ENCODE data around the gene NECTIN2. TPM values are rescaled to one million over a fixed set of nuclear protein-coding genes. Genes with fewer than 3 reads are reported as not detected.

The NECTIN2 gene
- polyA plus RNA-seq, 2 of the 4 experiments (the other 2 are of a cell fraction): 69.4 to 89.6 TPM

Other genes starting within 250 kb of the NECTIN2 start
- 0.14 and 0.29 TPM in 2 replicates for gene IGSF23, start 232.7 kb upstream of the NECTIN2 start, polyA plus RNA-seq (2011; rRNA removed)
- gene IGSF23, start 232.7 kb upstream of the NECTIN2 start, polyA plus RNA-seq (2017; fragmentation: RNase III; extraction: RNeasy Plus Mini Kit Qiagen cat#74134 plus additional on column Dnase treatment): 0.35 to 0.45 TPM (median 0.42 TPM) in 3 replicates
- 108 and 110 TPM in 2 replicates for gene PVR, start 202.4 kb upstream of the NECTIN2 start, polyA plus RNA-seq (2011; rRNA removed)
- 86.2 to 98.1 TPM (median 90.3 TPM) in 3 replicates for gene PVR, start 202.4 kb upstream of the NECTIN2 start, polyA plus RNA-seq (2017; fragmentation: RNase III; extraction: RNeasy Plus Mini Kit Qiagen cat#74134 plus additional on column Dnase treatment)
- 8.2 and 13.7 TPM in 2 replicates for gene CEACAM19, start 174.8 kb upstream of the NECTIN2 start, polyA plus RNA-seq (2011; rRNA removed)
- 7.2 to 10.3 TPM (median 9.7 TPM) in 3 replicates for gene CEACAM19, start 174.8 kb upstream of the NECTIN2 start, polyA plus RNA-seq (2017; fragmentation: RNase III; extraction: RNeasy Plus Mini Kit Qiagen cat#74134 plus additional on column Dnase treatment)
- not detected in 2 replicates for gene CEACAM16, start 147.1 kb upstream of the NECTIN2 start, polyA plus RNA-seq (2011; rRNA removed)
- 0.08 to 0.11 TPM in 2 of 3 replicates, not detected in the other for gene CEACAM16, start 147.1 kb upstream of the NECTIN2 start, polyA plus RNA-seq (2017; fragmentation: RNase III; extraction: RNeasy Plus Mini Kit Qiagen cat#74134 plus additional on column Dnase treatment)
- 22.6 and 25.3 TPM in 2 replicates for gene BCL3, start 97.6 kb upstream of the NECTIN2 start, polyA plus RNA-seq (2011; rRNA removed)
- gene BCL3, start 97.6 kb upstream of the NECTIN2 start, polyA plus RNA-seq (2017; fragmentation: RNase III; extraction: RNeasy Plus Mini Kit Qiagen cat#74134 plus additional on column Dnase treatment): 49.6 to 80.7 TPM (median 72.1 TPM) in 3 replicates
- not detected in 2 replicates for gene CBLC, start 68.4 kb upstream of the NECTIN2 start, polyA plus RNA-seq (2011; rRNA removed)
- not detected in 3 replicates for gene CBLC, start 68.4 kb upstream of the NECTIN2 start, polyA plus RNA-seq (2017; fragmentation: RNase III; extraction: RNeasy Plus Mini Kit Qiagen cat#74134 plus additional on column Dnase treatment)
- gene BCAM, start 37.2 kb upstream of the NECTIN2 start, polyA plus RNA-seq (2011; rRNA removed): 15.2 and 18.4 TPM in 2 replicates
- 77.5 to 102 TPM (median 88.1 TPM) in 3 replicates for gene BCAM, start 37.2 kb upstream of the NECTIN2 start, polyA plus RNA-seq (2017; fragmentation: RNase III; extraction: RNeasy Plus Mini Kit Qiagen cat#74134 plus additional on column Dnase treatment)
- 83.6 and 92.7 TPM in 2 replicates for gene TOMM40, start 45.0 kb downstream of the NECTIN2 start, polyA plus RNA-seq (2011; rRNA removed)
- gene TOMM40, start 45.0 kb downstream of the NECTIN2 start, polyA plus RNA-seq (2017; fragmentation: RNase III; extraction: RNeasy Plus Mini Kit Qiagen cat#74134 plus additional on column Dnase treatment): 172 to 201 TPM (median 180 TPM) in 3 replicates
- gene APOE, start 59.5 kb downstream of the NECTIN2 start, polyA plus RNA-seq (2011; rRNA removed): 9.4 and 12.5 TPM in 2 replicates
- 16.2 to 31.9 TPM (median 20.2 TPM) in 3 replicates for gene APOE, start 59.5 kb downstream of the NECTIN2 start, polyA plus RNA-seq (2017; fragmentation: RNase III; extraction: RNeasy Plus Mini Kit Qiagen cat#74134 plus additional on column Dnase treatment)
- gene APOC1, start 68.3 kb downstream of the NECTIN2 start, polyA plus RNA-seq (2011; rRNA removed): 82.1 and 88.7 TPM in 2 replicates
- gene APOC1, start 68.3 kb downstream of the NECTIN2 start, polyA plus RNA-seq (2017; fragmentation: RNase III; extraction: RNeasy Plus Mini Kit Qiagen cat#74134 plus additional on column Dnase treatment): 172 to 198 TPM (median 196 TPM) in 3 replicates
- gene APOC4, start 95.9 kb downstream of the NECTIN2 start, polyA plus RNA-seq (2011; rRNA removed): not detected in 2 replicates
- not detected in 3 replicates for gene APOC4, start 95.9 kb downstream of the NECTIN2 start, polyA plus RNA-seq (2017; fragmentation: RNase III; extraction: RNeasy Plus Mini Kit Qiagen cat#74134 plus additional on column Dnase treatment)
- gene APOC2, start 99.8 kb downstream of the NECTIN2 start, polyA plus RNA-seq (2011; rRNA removed): not detected in 2 replicates
- gene APOC2, start 99.8 kb downstream of the NECTIN2 start, polyA plus RNA-seq (2017; fragmentation: RNase III; extraction: RNeasy Plus Mini Kit Qiagen cat#74134 plus additional on column Dnase treatment): 0.27 TPM in 1 of 3 replicates, not detected in the others
- gene CLPTM1, start 109.1 kb downstream of the NECTIN2 start, polyA plus RNA-seq (2011; rRNA removed): 96.5 and 99.3 TPM in 2 replicates
- gene CLPTM1, start 109.1 kb downstream of the NECTIN2 start, polyA plus RNA-seq (2017; fragmentation: RNase III; extraction: RNeasy Plus Mini Kit Qiagen cat#74134 plus additional on column Dnase treatment): 173 to 188 TPM (median 180 TPM) in 3 replicates
- 7.5 and 8.1 TPM in 2 replicates for gene RELB, start 155.2 kb downstream of the NECTIN2 start, polyA plus RNA-seq (2011; rRNA removed)
- gene RELB, start 155.2 kb downstream of the NECTIN2 start, polyA plus RNA-seq (2017; fragmentation: RNase III; extraction: RNeasy Plus Mini Kit Qiagen cat#74134 plus additional on column Dnase treatment): 9.6 to 15.1 TPM (median 9.6 TPM) in 3 replicates
- gene CLASRP, start 192.7 kb downstream of the NECTIN2 start, polyA plus RNA-seq (2011; rRNA removed): 30.7 and 39.0 TPM in 2 replicates
- gene CLASRP, start 192.7 kb downstream of the NECTIN2 start, polyA plus RNA-seq (2017; fragmentation: RNase III; extraction: RNeasy Plus Mini Kit Qiagen cat#74134 plus additional on column Dnase treatment): 74.8 to 93.7 TPM (median 86.4 TPM) in 3 replicates
- 0.25 and 0.34 TPM in 2 replicates for gene ZNF296, start 230.2 kb downstream of the NECTIN2 start, polyA plus RNA-seq (2011; rRNA removed)
- gene ZNF296, start 230.2 kb downstream of the NECTIN2 start, polyA plus RNA-seq (2017; fragmentation: RNase III; extraction: RNeasy Plus Mini Kit Qiagen cat#74134 plus additional on column Dnase treatment): 2.7 to 3.6 TPM (median 3.4 TPM) in 3 replicates
- gene GEMIN7, start 233.0 kb downstream of the NECTIN2 start, polyA plus RNA-seq (2011; rRNA removed): 42.2 and 49.2 TPM in 2 replicates
- gene GEMIN7, start 233.0 kb downstream of the NECTIN2 start, polyA plus RNA-seq (2017; fragmentation: RNase III; extraction: RNeasy Plus Mini Kit Qiagen cat#74134 plus additional on column Dnase treatment): 75.3 to 86.0 TPM (median 79.4 TPM) in 3 replicates
- gene PPP1R37, start 246.9 kb downstream of the NECTIN2 start, polyA plus RNA-seq (2011; rRNA removed): 7.6 and 9.1 TPM in 2 replicates
- gene PPP1R37, start 246.9 kb downstream of the NECTIN2 start, polyA plus RNA-seq (2017; fragmentation: RNase III; extraction: RNeasy Plus Mini Kit Qiagen cat#74134 plus additional on column Dnase treatment): 18.7 to 21.9 TPM (median 21.8 TPM) in 3 replicates